Measurements from ENCODE around the gene DAAM1.

The DAAM1 gene

DNA sequence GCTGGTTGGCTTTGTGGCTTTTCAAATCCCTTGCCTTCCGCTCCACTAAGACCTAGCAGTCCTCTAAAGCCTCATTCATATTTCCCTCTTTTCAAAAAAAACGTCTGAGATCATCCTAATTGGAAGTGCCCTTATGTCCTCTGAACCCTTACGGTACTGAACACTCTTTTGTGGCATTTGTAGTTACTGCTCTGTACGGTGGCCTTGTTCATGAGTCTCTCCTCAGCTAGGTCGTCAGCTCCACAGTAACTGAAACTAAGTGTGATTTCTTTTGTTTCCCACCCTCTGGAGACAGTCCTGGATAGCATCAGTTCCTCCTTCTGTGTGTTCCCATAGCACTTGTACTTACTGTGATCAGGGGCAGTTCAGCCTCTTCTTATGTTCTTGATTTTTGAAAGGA is 49.7 kb downstream of the DAAM1 start:
- no peaks in the 10 kb centered on the region for H3K9me3 ChIP-seq (ENCODE audit: control insufficient read depth in 2 of 2, low read length in 2 of 2)
- H3K9ac ChIP-seq (ENCODE audit: low read depth in 1 of 2, low read length in 2 of 2), result no peak overlapping the region
- H3K27me3 ChIP-seq (ENCODE audit: control insufficient read depth in 2 of 2, insufficient read depth in 2 of 2, low read length in 2 of 2), result no peaks in the 10 kb centered on the region
- H3K4me1 ChIP-seq (ENCODE audit: control insufficient read depth in 2 of 2, insufficient read depth in 2 of 2, low read length in 2 of 2), result peaks cover 8 to 9% of the 10 kb centered on the region in 2 donors
- H3K4me3 ChIP-seq (ENCODE audit: low read length in 2 of 2), result no peak overlapping the region
- H3K27ac ChIP-seq (ENCODE audit: low read depth in 2 of 2, low read length in 2 of 2), result no peak overlapping the region
- no peaks in the 10 kb centered on the region for H3K36me3 ChIP-seq (ENCODE audit: control insufficient read depth in 2 of 2, insufficient read depth in 2 of 2, low read length in 2 of 2)

- H3K4me1 ChIP-seq (ENCODE audit: control insufficient read depth in 2 of 2, insufficient read depth in 2 of 2, low read length in 2 of 2), result peaks cover 8 to 9% of the 10 kb centered on the region in 2 donors
Measured at GRCh38 chr14:59239022-59239421, 50.6 kb downstream of the DAAM1 start.

DNA sequence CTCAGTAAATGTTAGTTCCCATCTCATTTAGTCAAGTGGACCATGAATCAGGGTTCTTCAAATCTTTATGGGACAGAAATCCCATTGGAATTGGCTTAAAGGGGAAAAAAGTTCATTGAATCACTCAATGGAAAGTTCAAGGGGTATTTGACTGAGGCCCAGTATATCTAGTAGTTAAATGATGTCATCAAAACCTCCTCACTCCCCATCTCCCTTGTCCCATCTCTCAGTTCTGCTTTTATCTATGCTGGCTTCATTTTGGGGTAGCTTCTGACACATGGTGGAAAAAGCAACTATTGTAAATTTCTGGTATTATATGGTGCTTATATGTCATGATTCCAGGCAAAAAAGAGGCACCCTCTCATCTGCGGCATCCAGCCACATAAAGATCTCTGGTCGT is 51.9 kb downstream of the DAAM1 start:
- Histone ChIP-seq H3K4me3 (ENCODE audit: low read length in 2 of 2) (no peak overlapping the region), H3K4me1 (ENCODE audit: control insufficient read depth in 2 of 2, insufficient read depth in 2 of 2, low read length in 2 of 2) (peaks cover 8 to 16% of the 10 kb centered on the region in 2 donors), H3K36me3 (ENCODE audit: control insufficient read depth in 2 of 2, insufficient read depth in 2 of 2, low read length in 2 of 2) (no peaks in the 10 kb centered on the region), H3K9ac (ENCODE audit: low read depth in 1 of 2, low read length in 2 of 2) (no peak overlapping the region), H3K27me3 (ENCODE audit: control insufficient read depth in 2 of 2, insufficient read depth in 2 of 2, low read length in 2 of 2) (no peaks in the 10 kb centered on the region), H3K27ac (ENCODE audit: low read depth in 2 of 2, low read length in 2 of 2) (no peak overlapping the region), H3K9me3 (ENCODE audit: control insufficient read depth in 2 of 2, low read length in 2 of 2) (no peaks in the 10 kb centered on the region)

More at GRCh38 chr14:59239022-59239421, 50.6 kb downstream of the DAAM1 start:
- no peaks in the 10 kb centered on the region for H3K9me3 ChIP-seq (ENCODE audit: control insufficient read depth in 2 of 2, low read length in 2 of 2)
- H3K9ac ChIP-seq (ENCODE audit: low read depth in 1 of 2, low read length in 2 of 2), result no peak overlapping the region
- no peak overlapping the region for H3K27ac ChIP-seq (ENCODE audit: low read depth in 2 of 2, low read length in 2 of 2)
- H3K36me3 ChIP-seq (ENCODE audit: control insufficient read depth in 2 of 2, insufficient read depth in 2 of 2, low read length in 2 of 2), result no peaks in the 10 kb centered on the region
- no peaks in the 10 kb centered on the region for H3K27me3 ChIP-seq (ENCODE audit: control insufficient read depth in 2 of 2, insufficient read depth in 2 of 2, low read length in 2 of 2)
- no peak overlapping the region for H3K4me3 ChIP-seq (ENCODE audit: low read length in 2 of 2)

DNA sequence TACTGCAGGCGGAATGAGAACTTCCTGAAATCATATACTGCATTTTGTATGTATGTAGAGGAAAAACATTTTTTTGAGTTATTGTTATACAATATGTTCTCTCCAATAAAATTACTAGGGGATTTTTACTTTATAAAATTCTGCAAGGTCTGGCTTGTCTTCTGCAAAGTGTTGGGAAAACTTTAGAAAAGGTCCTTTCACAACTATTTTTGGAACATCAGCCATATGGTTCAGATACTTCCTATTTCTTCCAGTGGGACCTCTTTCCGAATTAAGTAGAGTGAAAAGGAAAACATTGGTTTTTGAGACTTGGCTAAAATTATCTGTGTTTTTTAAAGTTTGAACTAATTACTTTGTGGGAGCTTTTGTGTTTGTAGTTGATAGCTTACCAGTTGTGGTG is 52.7 kb downstream of the DAAM1 start:
- Histone ChIP-seq H3K36me3 (ENCODE audit: control insufficient read depth in 2 of 2, insufficient read depth in 2 of 2, low read length in 2 of 2) (no peaks in the 10 kb centered on the region), H3K9ac (ENCODE audit: low read depth in 1 of 2, low read length in 2 of 2) (no peak overlapping the region), H3K9me3 (ENCODE audit: control insufficient read depth in 2 of 2, low read length in 2 of 2) (no peaks in the 10 kb centered on the region), H3K27ac (ENCODE audit: low read depth in 2 of 2, low read length in 2 of 2) (no peak overlapping the region), H3K4me3 (ENCODE audit: low read length in 2 of 2) (no peak overlapping the region), H3K4me1 (ENCODE audit: control insufficient read depth in 2 of 2, insufficient read depth in 2 of 2, low read length in 2 of 2) (peaks cover 8 to 16% of the 10 kb centered on the region in 2 donors), H3K27me3 (ENCODE audit: control insufficient read depth in 2 of 2, insufficient read depth in 2 of 2, low read length in 2 of 2) (no peaks in the 10 kb centered on the region)

GRCh38 chr14:59243174-59243573 is 54.7 kb downstream of the DAAM1 start:
- no peak overlapping the region for H3K27ac ChIP-seq (ENCODE audit: low read depth in 2 of 2, low read length in 2 of 2)
- no peaks in the 10 kb centered on the region for H3K27me3 ChIP-seq (ENCODE audit: control insufficient read depth in 2 of 2, insufficient read depth in 2 of 2, low read length in 2 of 2)
- H3K9ac ChIP-seq (ENCODE audit: low read depth in 1 of 2, low read length in 2 of 2), result no peak overlapping the region
- H3K4me3 ChIP-seq (ENCODE audit: low read length in 2 of 2), result no peak overlapping the region
- no peaks in the 10 kb centered on the region for H3K36me3 ChIP-seq (ENCODE audit: control insufficient read depth in 2 of 2, insufficient read depth in 2 of 2, low read length in 2 of 2)
- H3K9me3 ChIP-seq (ENCODE audit: control insufficient read depth in 2 of 2, low read length in 2 of 2), result no peaks in the 10 kb centered on the region
- H3K4me1 ChIP-seq (ENCODE audit: control insufficient read depth in 2 of 2, insufficient read depth in 2 of 2, low read length in 2 of 2), result peaks cover 4 to 15% of the 10 kb centered on the region in 2 donors

- H3K27ac ChIP-seq (ENCODE audit: low read depth in 2 of 2, low read length in 2 of 2), result no peak overlapping the region
- no peaks in the 10 kb centered on the region for H3K9me3 ChIP-seq (ENCODE audit: control insufficient read depth in 2 of 2, low read length in 2 of 2)
- no peak overlapping the region for H3K4me3 ChIP-seq (ENCODE audit: low read length in 2 of 2)
- peaks cover 0 to 7% of the 10 kb centered on the region in 2 donors for H3K4me1 ChIP-seq (ENCODE audit: control insufficient read depth in 2 of 2, insufficient read depth in 2 of 2, low read length in 2 of 2)
- no peak overlapping the region for H3K9ac ChIP-seq (ENCODE audit: low read depth in 1 of 2, low read length in 2 of 2)
- H3K27me3 ChIP-seq (ENCODE audit: control insufficient read depth in 2 of 2, insufficient read depth in 2 of 2, low read length in 2 of 2), result no peaks in the 10 kb centered on the region
- no peaks in the 10 kb centered on the region for H3K36me3 ChIP-seq (ENCODE audit: control insufficient read depth in 2 of 2, insufficient read depth in 2 of 2, low read length in 2 of 2)
Measured at GRCh38 chr14:59244581-59244980, 56.1 kb downstream of the DAAM1 start.

DNA sequence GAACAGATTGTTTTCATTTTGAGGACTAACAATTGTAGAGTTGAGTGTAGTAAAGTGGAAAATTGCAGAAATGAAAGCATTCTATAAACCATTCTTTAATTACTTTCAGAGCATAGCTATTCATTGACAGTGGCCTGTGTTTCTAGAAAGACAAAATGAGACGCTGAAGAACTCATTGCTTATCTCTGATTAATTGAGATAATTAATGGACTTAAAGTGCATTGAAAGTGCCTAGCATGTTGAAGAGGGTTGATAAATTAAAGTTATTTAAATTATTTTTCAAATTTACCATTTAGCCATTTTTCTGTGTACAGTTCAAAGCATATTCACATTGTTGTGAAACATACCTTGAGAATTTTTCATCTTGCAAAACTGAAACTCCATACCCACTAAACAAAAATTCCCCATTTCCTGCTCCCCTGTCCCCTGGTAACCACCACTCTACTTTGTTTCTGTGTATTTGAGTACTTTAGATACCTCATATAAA is 57.4 kb downstream of the DAAM1 start:
- H3K4me1 ChIP-seq (ENCODE audit: control insufficient read depth in 2 of 2, insufficient read depth in 2 of 2, low read length in 2 of 2), result peaks cover 0 to 7% of the 10 kb centered on the region in 2 donors
- H3K4me3 ChIP-seq (ENCODE audit: low read length in 2 of 2), result no peak overlapping the region
- H3K9me3 ChIP-seq (ENCODE audit: control insufficient read depth in 2 of 2, low read length in 2 of 2), result no peaks in the 10 kb centered on the region
- H3K9ac ChIP-seq (ENCODE audit: low read depth in 1 of 2, low read length in 2 of 2), result no peak overlapping the region
- no peak overlapping the region for H3K27ac ChIP-seq (ENCODE audit: low read depth in 2 of 2, low read length in 2 of 2)
- no peaks in the 10 kb centered on the region for H3K27me3 ChIP-seq (ENCODE audit: control insufficient read depth in 2 of 2, insufficient read depth in 2 of 2, low read length in 2 of 2)
- H3K36me3 ChIP-seq (ENCODE audit: control insufficient read depth in 2 of 2, insufficient read depth in 2 of 2, low read length in 2 of 2), result no peaks in the 10 kb centered on the region

GRCh38 chr14:59246566-59246965 is 58.1 kb downstream of the DAAM1 start:
- H3K36me3 ChIP-seq (ENCODE audit: control insufficient read depth in 2 of 2, insufficient read depth in 2 of 2, low read length in 2 of 2), result no peaks in the 10 kb centered on the region
- H3K27ac ChIP-seq (ENCODE audit: low read depth in 2 of 2, low read length in 2 of 2), result no peak overlapping the region
- no peaks in the 10 kb centered on the region for H3K27me3 ChIP-seq (ENCODE audit: control insufficient read depth in 2 of 2, insufficient read depth in 2 of 2, low read length in 2 of 2)
- no peak overlapping the region for H3K4me3 ChIP-seq (ENCODE audit: low read length in 2 of 2)
- no peaks in the 10 kb centered on the region for H3K9me3 ChIP-seq (ENCODE audit: control insufficient read depth in 2 of 2, low read length in 2 of 2)
- H3K4me1 ChIP-seq (ENCODE audit: control insufficient read depth in 2 of 2, insufficient read depth in 2 of 2, low read length in 2 of 2), result peaks cover 0 to 7% of the 10 kb centered on the region in 2 donors
- no peak overlapping the region for H3K9ac ChIP-seq (ENCODE audit: low read depth in 1 of 2, low read length in 2 of 2)

- Histone ChIP-seq H3K27ac (ENCODE audit: low read depth in 2 of 2, low read length in 2 of 2) (no peak overlapping the region), H3K4me1 (ENCODE audit: control insufficient read depth in 2 of 2, insufficient read depth in 2 of 2, low read length in 2 of 2) (peaks cover 0 to 7% of the 10 kb centered on the region in 2 donors), H3K4me3 (ENCODE audit: low read length in 2 of 2) (no peak overlapping the region), H3K27me3 (ENCODE audit: control insufficient read depth in 2 of 2, insufficient read depth in 2 of 2, low read length in 2 of 2) (no peaks in the 10 kb centered on the region), H3K36me3 (ENCODE audit: control insufficient read depth in 2 of 2, insufficient read depth in 2 of 2, low read length in 2 of 2) (no peaks in the 10 kb centered on the region), H3K9me3 (ENCODE audit: control insufficient read depth in 2 of 2, low read length in 2 of 2) (no peaks in the 10 kb centered on the region), H3K9ac (ENCODE audit: low read depth in 1 of 2, low read length in 2 of 2) (no peak overlapping the region)
Measured at GRCh38 chr14:59247801-59248584, 59.5 kb downstream of the DAAM1 start.

DNA sequence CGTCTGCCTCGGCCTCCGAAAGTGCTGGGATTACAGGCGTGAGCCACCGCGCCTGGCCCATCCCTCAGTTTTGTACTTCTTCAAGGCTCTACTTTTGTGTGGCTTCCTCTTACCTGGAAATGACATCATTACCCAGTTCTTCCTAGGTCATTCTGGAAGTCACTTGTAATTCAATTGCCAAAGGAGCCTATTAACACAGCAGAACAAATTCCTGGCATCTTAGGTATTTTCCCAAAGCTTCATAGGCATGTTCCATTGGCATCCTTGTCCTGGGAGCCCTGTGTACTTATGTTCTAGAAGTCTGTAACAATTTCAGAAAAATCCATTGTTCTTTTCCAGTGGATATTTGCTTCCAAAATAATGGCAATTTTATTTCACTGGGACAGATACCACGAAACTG is 60.6 kb downstream of the DAAM1 start:
- Histone ChIP-seq H3K27ac (ENCODE audit: low read depth in 2 of 2, low read length in 2 of 2) (no peak overlapping the region), H3K27me3 (ENCODE audit: control insufficient read depth in 2 of 2, insufficient read depth in 2 of 2, low read length in 2 of 2) (no peaks in the 10 kb centered on the region), H3K4me3 (ENCODE audit: low read length in 2 of 2) (no peak overlapping the region), H3K4me1 (ENCODE audit: control insufficient read depth in 2 of 2, insufficient read depth in 2 of 2, low read length in 2 of 2) (peaks cover 0 to 11% of the 10 kb centered on the region in 2 donors), H3K9me3 (ENCODE audit: control insufficient read depth in 2 of 2, low read length in 2 of 2) (no peaks in the 10 kb centered on the region), H3K9ac (ENCODE audit: low read depth in 1 of 2, low read length in 2 of 2) (no peak overlapping the region), H3K36me3 (ENCODE audit: control insufficient read depth in 2 of 2, insufficient read depth in 2 of 2, low read length in 2 of 2) (no peaks in the 10 kb centered on the region)

All from mucosa of rectum (tissue), 2 donors.